Astrocyte of the spinal cord (primary cell): ENCODE data around the gene SMARCD1.

Source experiments
- DNase-seq: peaks from one replicate; pipeline ENCODE4 v3.0.0; 2011; ENCODE audit warnings: low read depth, low spot score
- H3K4me3 ChIP-seq: 2 replicates; pipeline ENCODE4 v1.5.1; 2011; ENCODE audit warnings: low read depth, mild to moderate bottlenecking, low read length, moderate library complexity
- in situ Hi-C: cut with HindIII; loops from 2 replicates; pipeline ENCODE4 v1.10.0; 2017; ENCODE audit warnings: low sequenced_read_pairs
- TF ChIP-seq, protein P1 (sequence below): IDR thresholded peaks from 2 replicates; pipeline ENCODE4 v1.5.1; 2012; ENCODE audit warnings: low read depth, mild to moderate bottlenecking, low read length, inconsistent platforms

SMARCD1 gene

GRCh38 chr12:50061171-50061570, 24.0 kb upstream of the SMARCD1 start:
- TF ChIP-seq, protein P1, sequence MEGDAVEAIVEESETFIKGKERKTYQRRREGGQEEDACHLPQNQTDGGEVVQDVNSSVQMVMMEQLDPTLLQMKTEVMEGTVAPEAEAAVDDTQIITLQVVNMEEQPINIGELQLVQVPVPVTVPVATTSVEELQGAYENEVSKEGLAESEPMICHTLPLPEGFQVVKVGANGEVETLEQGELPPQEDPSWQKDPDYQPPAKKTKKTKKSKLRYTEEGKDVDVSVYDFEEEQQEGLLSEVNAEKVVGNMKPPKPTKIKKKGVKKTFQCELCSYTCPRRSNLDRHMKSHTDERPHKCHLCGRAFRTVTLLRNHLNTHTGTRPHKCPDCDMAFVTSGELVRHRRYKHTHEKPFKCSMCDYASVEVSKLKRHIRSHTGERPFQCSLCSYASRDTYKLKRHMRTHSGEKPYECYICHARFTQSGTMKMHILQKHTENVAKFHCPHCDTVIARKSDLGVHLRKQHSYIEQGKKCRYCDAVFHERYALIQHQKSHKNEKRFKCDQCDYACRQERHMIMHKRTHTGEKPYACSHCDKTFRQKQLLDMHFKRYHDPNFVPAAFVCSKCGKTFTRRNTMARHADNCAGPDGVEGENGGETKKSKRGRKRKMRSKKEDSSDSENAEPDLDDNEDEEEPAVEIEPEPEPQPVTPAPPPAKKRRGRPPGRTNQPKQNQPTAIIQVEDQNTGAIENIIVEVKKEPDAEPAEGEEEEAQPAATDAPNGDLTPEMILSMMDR: no peak
- no peak for DNase-seq
- in situ Hi-C loops: no loop called here
- no peak overlapping the region for H3K4me3 ChIP-seq

GRCh38 chr12:50061946-50062686, 23.0 kb upstream of the SMARCD1 start:
- TF ChIP-seq, protein P1: no peak

DNA sequence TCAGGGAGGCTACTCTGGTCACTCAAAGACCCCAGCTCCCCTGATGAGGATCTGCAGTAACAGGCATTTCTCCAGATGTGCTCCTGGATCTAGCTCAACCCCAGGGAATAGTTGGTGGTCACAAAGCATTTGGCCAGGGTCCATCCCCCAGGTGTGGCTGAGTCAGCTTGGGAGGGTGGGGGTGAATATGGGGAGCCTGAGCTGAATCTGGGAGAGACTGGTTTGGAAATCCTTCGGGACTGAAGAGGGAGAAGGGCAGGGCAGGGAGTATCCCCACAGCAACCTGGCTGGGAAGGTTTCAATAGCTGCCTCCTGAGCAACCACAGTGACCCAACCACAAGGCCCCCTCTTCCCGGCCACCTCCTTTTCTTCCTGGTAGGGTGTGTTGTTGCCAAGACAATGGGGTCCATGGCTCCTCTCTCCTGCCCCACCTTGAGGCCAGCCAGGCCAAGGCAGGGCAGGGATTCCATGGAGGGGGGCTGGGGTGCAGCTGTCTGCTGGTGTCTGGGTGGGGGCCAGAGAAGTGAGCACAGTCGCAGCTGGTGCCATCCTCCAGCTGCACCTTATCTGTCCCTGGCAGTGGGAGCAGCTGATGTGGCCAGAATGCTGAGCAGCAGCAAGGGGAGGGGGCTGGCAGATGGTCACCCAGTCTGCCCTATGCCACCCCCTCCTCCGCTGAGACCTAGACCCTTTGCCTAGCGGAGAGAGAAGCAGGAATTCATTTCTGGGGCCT, 22.2 kb upstream of the SMARCD1 start:
- TF ChIP-seq, protein P1: no peak
- peak; percentile 26 for DNase-seq
- H3K4me3 ChIP-seq: no peak overlapping the region
- in situ Hi-C loops: no loop called here

More at GRCh38 chr12:50061946-50062686, 23.0 kb upstream of the SMARCD1 start:
- in situ Hi-C loops: no loop called here
- H3K4me3 ChIP-seq: no peak overlapping the region
- DNase-seq: peak; percentile 57

DNA sequence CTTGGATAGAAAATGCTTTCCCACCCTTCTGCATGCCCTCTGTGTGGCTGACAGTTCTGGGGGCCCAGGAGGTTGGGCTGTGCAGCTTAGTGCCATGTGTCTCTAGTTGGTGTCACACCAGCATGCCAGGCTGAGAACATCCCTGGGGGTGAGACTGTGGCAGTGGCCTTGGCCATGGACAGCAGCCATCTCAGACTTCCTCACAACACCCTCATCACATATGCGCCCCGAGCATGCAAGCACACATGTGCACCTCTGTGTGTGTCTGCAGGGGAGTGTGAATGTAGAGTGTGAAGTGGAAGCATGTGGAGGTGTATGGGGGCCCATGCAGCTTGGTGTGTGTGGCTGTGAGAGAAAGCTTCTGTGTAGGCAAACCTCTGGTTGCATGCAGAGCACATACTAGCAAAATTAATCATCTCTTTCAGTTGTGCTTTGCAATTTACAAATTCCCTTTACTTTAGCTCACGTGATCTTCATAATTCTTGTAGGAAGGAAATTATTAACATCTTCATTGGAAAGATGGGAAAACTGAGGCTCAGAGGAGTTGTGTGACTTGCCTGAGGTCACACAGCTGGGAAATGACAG, 19.3 kb upstream of the SMARCD1 start:
- no peak overlapping the region for H3K4me3 ChIP-seq
- in situ Hi-C loops: no loop called here
- no peak for DNase-seq
- TF ChIP-seq, protein P1: no peak

- peak; percentile 70 for DNase-seq
- TF ChIP-seq, protein P1: no peak
- H3K4me3 ChIP-seq: no peak overlapping the region
- in situ Hi-C loops: no loop called here
These were observed 18.7 kb upstream of the SMARCD1 start for GRCh38 chr12:50066402-50066801.

DNA sequence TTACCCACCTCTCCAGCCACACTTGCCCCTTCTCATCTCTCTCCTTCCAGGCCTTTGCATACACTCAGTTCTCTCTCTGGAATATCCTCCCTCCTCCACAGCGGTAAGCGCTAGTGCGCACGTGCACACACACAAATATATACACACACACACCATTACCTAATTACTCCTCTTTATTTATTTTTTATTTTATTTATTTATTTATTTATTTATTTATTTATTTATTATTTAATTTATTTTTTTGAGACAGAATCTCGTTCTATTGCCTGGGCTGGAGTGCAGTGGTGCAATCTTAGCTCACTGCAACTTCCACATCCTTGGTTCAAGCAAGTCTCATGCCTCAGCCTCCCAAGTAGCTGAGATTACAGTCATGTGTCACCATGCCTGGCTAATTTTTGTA, 16.1 kb upstream of the SMARCD1 start:
- DNase-seq: no peak
- no peak overlapping the region for H3K4me3 ChIP-seq
- in situ Hi-C loops: no loop called here
- TF ChIP-seq, protein P1: no peak
